Hepatocyte (in vitro differentiated cells): ENCODE measurements around the gene PROM2.

Source experiments
- EZH2 ChIP-seq: fragments of 200-600 bp; sonication (generic); IDR thresholded peaks from 2 replicates; pipeline ENCODE4 v1.6.1; 2016; ENCODE audit warnings: antibody characterized with exemption, mild to moderate bottlenecking, borderline replicate concordance
- TF ChIP-seq, protein P1 (sequence below): fragments of 200-600 bp; sonication (generic); IDR thresholded peaks from 2 replicates; pipeline ENCODE4 v1.5.1; 2016; ENCODE audit warnings: antibody characterized with exemption, mild to moderate bottlenecking; ENCODE audit not compliant: poor library complexity

DNA sequence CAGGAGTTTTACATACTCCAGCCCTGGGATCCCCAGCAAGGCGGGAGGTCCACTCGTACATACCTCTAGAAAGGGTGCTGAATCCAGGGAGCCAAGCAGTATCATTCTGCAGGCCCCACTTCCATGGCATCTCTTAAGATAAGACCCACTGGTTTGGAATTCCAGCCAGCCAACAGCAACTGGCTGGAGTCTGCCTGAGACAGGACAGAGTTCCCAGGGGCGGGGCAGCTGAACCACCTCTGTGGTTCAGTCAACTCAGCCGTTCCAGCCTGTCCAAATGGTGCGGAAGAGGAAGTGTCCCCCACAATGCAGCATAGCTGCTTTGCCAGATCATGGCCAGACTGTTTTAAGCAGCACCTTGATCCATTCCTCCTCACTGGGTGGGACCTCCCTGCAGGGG, 33.7 kb upstream of the PROM2 start:
- TF ChIP-seq, protein P1, sequence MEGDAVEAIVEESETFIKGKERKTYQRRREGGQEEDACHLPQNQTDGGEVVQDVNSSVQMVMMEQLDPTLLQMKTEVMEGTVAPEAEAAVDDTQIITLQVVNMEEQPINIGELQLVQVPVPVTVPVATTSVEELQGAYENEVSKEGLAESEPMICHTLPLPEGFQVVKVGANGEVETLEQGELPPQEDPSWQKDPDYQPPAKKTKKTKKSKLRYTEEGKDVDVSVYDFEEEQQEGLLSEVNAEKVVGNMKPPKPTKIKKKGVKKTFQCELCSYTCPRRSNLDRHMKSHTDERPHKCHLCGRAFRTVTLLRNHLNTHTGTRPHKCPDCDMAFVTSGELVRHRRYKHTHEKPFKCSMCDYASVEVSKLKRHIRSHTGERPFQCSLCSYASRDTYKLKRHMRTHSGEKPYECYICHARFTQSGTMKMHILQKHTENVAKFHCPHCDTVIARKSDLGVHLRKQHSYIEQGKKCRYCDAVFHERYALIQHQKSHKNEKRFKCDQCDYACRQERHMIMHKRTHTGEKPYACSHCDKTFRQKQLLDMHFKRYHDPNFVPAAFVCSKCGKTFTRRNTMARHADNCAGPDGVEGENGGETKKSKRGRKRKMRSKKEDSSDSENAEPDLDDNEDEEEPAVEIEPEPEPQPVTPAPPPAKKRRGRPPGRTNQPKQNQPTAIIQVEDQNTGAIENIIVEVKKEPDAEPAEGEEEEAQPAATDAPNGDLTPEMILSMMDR = no peak
- TF ChIP-seq EZH2 = no peak
